ENCODE measurements around the gene XAGE1B.
"Not testable (repeated sequence)": the region's sequence is repeated elsewhere in the genome, so short reads cannot be mapped to it uniquely, and the experiment has no call there.

Gene XAGE1B

GRCh38 chrX:52544147-52544840 lies 27.4 kb upstream of the XAGE1B start:
- no peak overlapping the region for H2BK120ac ChIP-seq (ENCODE audit: low read depth, low read length)
- no peak overlapping the region for H3K4ac ChIP-seq (ENCODE audit: low read depth, low read length)
- H3K27me3 ChIP-seq (ENCODE audit: insufficient read depth, low read length, poor library complexity), result no peaks in the 10 kb centered on the region
- no peak overlapping the region for H2BK5ac ChIP-seq (ENCODE audit: low read length)
- H2BK15ac ChIP-seq (replicated peaks; ENCODE audit: low read depth), result no peak overlapping the region
- H4K5ac ChIP-seq (ENCODE audit: low read length), result no peak overlapping the region
- H3K18ac ChIP-seq (ENCODE audit: low read length), result no peak overlapping the region
- no peaks in the 10 kb centered on the region for H3K4me1 ChIP-seq (ENCODE audit: control insufficient read depth, low read depth, low read length)
- no peaks in the 10 kb centered on the region for H3K79me2 ChIP-seq (ENCODE audit: control insufficient read depth, insufficient read depth, low read length)
- H3K23ac ChIP-seq (ENCODE audit: low read length), result no peak overlapping the region
- WGBS (ENCODE audit: extremely low coverage, insufficient coverage, low lambda C conversion rate), result no CpG with 5 or more reads among the region's 21 CpGs
- H4K8ac ChIP-seq (ENCODE audit: low read depth, low read length), result no peak overlapping the region
- H3K9ac ChIP-seq (ENCODE audit: low read length), result no peak overlapping the region
- DNase-seq, result no peak
- no peaks in the 10 kb centered on the region for H3K79me1 ChIP-seq (ENCODE audit: low read length)
- H3K4me3 ChIP-seq (ENCODE audit: low read length), result no peak overlapping the region
- H3K56ac ChIP-seq (ENCODE audit: low read length), result no peak overlapping the region
- no peak overlapping the region for H3K4me2 ChIP-seq (ENCODE audit: low read length)
- H3K36me3 ChIP-seq (ENCODE audit: control insufficient read depth, insufficient read depth, low read length), result no peaks in the 10 kb centered on the region
- no peak overlapping the region for H3K27ac ChIP-seq (ENCODE audit: low read depth, low read length)
- H2AK5ac ChIP-seq (ENCODE audit: low read length), result no peak overlapping the region

- Histone ChIP-seq H3K27ac (ENCODE audit: low read depth, low read length) (no peak overlapping the region), H2AK5ac (ENCODE audit: low read length) (no peak overlapping the region), H4K5ac (ENCODE audit: low read length) (no peak overlapping the region), H3K18ac (ENCODE audit: low read length) (no peak overlapping the region), H3K4ac (ENCODE audit: low read depth, low read length) (no peak overlapping the region), H2BK15ac (replicated peaks; ENCODE audit: low read depth) (no peak overlapping the region), H2BK5ac (ENCODE audit: low read length) (no peak overlapping the region), H3K4me3 (ENCODE audit: low read length) (no peak overlapping the region), H3K79me1 (ENCODE audit: low read length) (no peaks in the 10 kb centered on the region), H3K9ac (ENCODE audit: low read length) (no peak overlapping the region), H4K8ac (ENCODE audit: low read depth, low read length) (no peak overlapping the region), H3K36me3 (ENCODE audit: control insufficient read depth, insufficient read depth, low read length) (no peaks in the 10 kb centered on the region), H3K79me2 (ENCODE audit: control insufficient read depth, insufficient read depth, low read length) (no peaks in the 10 kb centered on the region), H3K4me2 (ENCODE audit: low read length) (no peak overlapping the region), H3K4me1 (ENCODE audit: control insufficient read depth, low read depth, low read length) (no peaks in the 10 kb centered on the region), H3K27me3 (ENCODE audit: insufficient read depth, low read length, poor library complexity) (no peaks in the 10 kb centered on the region), H3K56ac (ENCODE audit: low read length) (no peak overlapping the region), H2BK120ac (ENCODE audit: low read depth, low read length) (no peak overlapping the region), H3K23ac (ENCODE audit: low read length) (no peak overlapping the region)
- DNase-seq, result no peak
- WGBS (ENCODE audit: extremely low coverage, insufficient coverage, low lambda C conversion rate), result no CpG with 5 or more reads among the region's 6 CpGs
Measured at GRCh38 chrX:52542311-52542710, 25.4 kb upstream of the XAGE1B start.

DNA sequence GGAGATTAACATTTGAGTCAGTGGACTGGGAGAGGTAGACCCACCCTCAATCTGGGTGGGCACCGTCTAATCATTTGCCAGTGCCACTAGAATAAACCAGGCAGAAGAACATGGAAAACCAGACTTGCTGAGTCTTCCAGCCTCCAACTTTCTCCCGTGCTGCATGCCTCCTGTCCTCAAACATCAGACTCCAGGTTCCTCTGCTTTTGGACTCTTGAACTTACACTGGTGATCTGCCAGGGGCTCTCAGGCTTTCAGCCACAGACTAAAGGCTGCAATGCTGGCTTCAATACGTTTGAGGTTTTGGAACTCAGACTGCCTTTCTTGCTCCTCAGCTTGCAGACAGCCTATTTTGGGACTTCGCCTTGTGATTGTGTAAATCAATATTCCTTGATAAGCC lies 24.2 kb upstream of the XAGE1B start:
- not testable (repeated sequence) for H2AK5ac ChIP-seq (ENCODE audit: low read length); H3K9ac ChIP-seq (ENCODE audit: low read length); H2BK5ac ChIP-seq (ENCODE audit: low read length); H3K36me3 ChIP-seq (ENCODE audit: control insufficient read depth, insufficient read depth, low read length); H3K79me1 ChIP-seq (ENCODE audit: low read length); H4K5ac ChIP-seq (ENCODE audit: low read length); H3K27me3 ChIP-seq (ENCODE audit: insufficient read depth, low read length, poor library complexity); H3K4me1 ChIP-seq (ENCODE audit: control insufficient read depth, low read depth, low read length); H3K18ac ChIP-seq (ENCODE audit: low read length); DNase-seq; H3K4ac ChIP-seq (ENCODE audit: low read depth, low read length); H3K4me2 ChIP-seq (ENCODE audit: low read length); H3K79me2 ChIP-seq (ENCODE audit: control insufficient read depth, insufficient read depth, low read length); H2BK15ac ChIP-seq (replicated peaks; ENCODE audit: low read depth); H3K23ac ChIP-seq (ENCODE audit: low read length); H2BK120ac ChIP-seq (ENCODE audit: low read depth, low read length); H3K4me3 ChIP-seq (ENCODE audit: low read length); H4K8ac ChIP-seq (ENCODE audit: low read depth, low read length); H3K27ac ChIP-seq (ENCODE audit: low read depth, low read length); H3K56ac ChIP-seq (ENCODE audit: low read length)
- WGBS (ENCODE audit: extremely low coverage, insufficient coverage, low lambda C conversion rate), result no CpG with 5 or more reads among the region's 4 CpGs

GRCh38 chrX:52516110-52516986 lies 515 bp downstream of the XAGE1B start:
- not testable (repeated sequence) for H2AK5ac ChIP-seq (ENCODE audit: low read length); H3K9ac ChIP-seq (ENCODE audit: low read length); H2BK5ac ChIP-seq (ENCODE audit: low read length); H3K4me2 ChIP-seq (ENCODE audit: low read length); H3K18ac ChIP-seq (ENCODE audit: low read length); H3K4me1 ChIP-seq (ENCODE audit: control insufficient read depth, low read depth, low read length); H3K27me3 ChIP-seq (ENCODE audit: insufficient read depth, low read length, poor library complexity); H3K4me3 ChIP-seq (ENCODE audit: low read length); H3K79me1 ChIP-seq (ENCODE audit: low read length); H3K23ac ChIP-seq (ENCODE audit: low read length); H3K56ac ChIP-seq (ENCODE audit: low read length); H4K5ac ChIP-seq (ENCODE audit: low read length); H2BK120ac ChIP-seq (ENCODE audit: low read depth, low read length); DNase-seq; H3K79me2 ChIP-seq (ENCODE audit: control insufficient read depth, insufficient read depth, low read length); H3K27ac ChIP-seq (ENCODE audit: low read depth, low read length); H2BK15ac ChIP-seq (replicated peaks; ENCODE audit: low read depth); H3K36me3 ChIP-seq (ENCODE audit: control insufficient read depth, insufficient read depth, low read length); H4K8ac ChIP-seq (ENCODE audit: low read depth, low read length); H3K4ac ChIP-seq (ENCODE audit: low read depth, low read length)
- WGBS (ENCODE audit: extremely low coverage, insufficient coverage, low lambda C conversion rate), result no CpG with 5 or more reads among the region's 27 CpGs

GRCh38 chrX:52511126-52511525 lies 5.7 kb downstream of the XAGE1B start:
- not testable (repeated sequence) for DNase-seq; H3K4ac ChIP-seq (ENCODE audit: low read depth, low read length)

More at GRCh38 chrX:52511126-52511525, 5.7 kb downstream of the XAGE1B start:
- H3K36me3 ChIP-seq (ENCODE audit: control insufficient read depth, insufficient read depth, low read length); H3K79me2 ChIP-seq (ENCODE audit: control insufficient read depth, insufficient read depth, low read length); H3K4me1 ChIP-seq (ENCODE audit: control insufficient read depth, low read depth, low read length); H3K9ac ChIP-seq (ENCODE audit: low read length); H2BK120ac ChIP-seq (ENCODE audit: low read depth, low read length); H3K79me1 ChIP-seq (ENCODE audit: low read length); H3K27me3 ChIP-seq (ENCODE audit: insufficient read depth, low read length, poor library complexity); H2BK15ac ChIP-seq (replicated peaks; ENCODE audit: low read depth); H3K23ac ChIP-seq (ENCODE audit: low read length); H2AK5ac ChIP-seq (ENCODE audit: low read length); H4K8ac ChIP-seq (ENCODE audit: low read depth, low read length); H3K4me3 ChIP-seq (ENCODE audit: low read length); H2BK5ac ChIP-seq (ENCODE audit: low read length); H3K18ac ChIP-seq (ENCODE audit: low read length); H3K27ac ChIP-seq (ENCODE audit: low read depth, low read length); H4K5ac ChIP-seq (ENCODE audit: low read length); H3K56ac ChIP-seq (ENCODE audit: low read length); H3K4me2 ChIP-seq (ENCODE audit: low read length): not testable (repeated sequence)
- WGBS (ENCODE audit: extremely low coverage, insufficient coverage, low lambda C conversion rate), result no CpG with 5 or more reads among the region's 6 CpGs

Measured in mesendoderm (in vitro differentiated cells).